Endothelial cell of umbilical vein (primary cell): ENCODE data around the gene CATSPER4. TPM values are rescaled to one million over a fixed set of nuclear protein-coding genes. Genes with fewer than 3 reads are reported as not detected.

ENCODE experiments used
- BruUV-seq: library from RNA; stranded (reverse); fragments of 400-500 nt; replicated peaks from 2 replicates; lab custom pipeline; 2021; lab: Mats Ljungman, UMichigan
- CTCF ChIA-PET: fragments of 300-600, 350-600 bp; sonication (Branson Sonifier 250); formaldehyde crosslinking; loops from one replicate; lab custom pipeline; 2021; ENCODE audit warnings: antibody characterized with exemption, inconsistent platforms; lab: Charles Lee
- POLR2A ChIA-PET: fragments of 300-600, 350-600 bp; sonication (Branson Sonifier 250); formaldehyde crosslinking; loops from one replicate; lab custom pipeline; 2021; ENCODE audit warnings: antibody characterized with exemption, inconsistent platforms; lab: Charles Lee
- DNase-seq: peaks from one replicate; pipeline ENCODE4 v3.0.0-alpha.2; 2011; ENCODE audit warnings: low read depth, low spot score
- FAIRE-seq: peaks from 2 replicates; lab custom pipeline; 2011; peaks lifted over from hg19 to GRCh38; lab: Jason Lieb, UNC
- H2AFZ ChIP-seq: 2 replicates; pipeline ENCODE4 v1.6.0; 2012; ENCODE audit warnings: low read depth, low read length, control low read depth, inconsistent platforms
- H3K27ac ChIP-seq: 2 replicates; pipeline ENCODE4 v1.5.1; 2011; ENCODE audit warnings: low read depth, mild to moderate bottlenecking, control low read depth, low read length, moderate library complexity; ENCODE audit not compliant: insufficient read depth
- H3K27me3 ChIP-seq, 2 experiments: 2 replicates each; pipeline versions ENCODE4 v1.6.0 to v1.6.1; 2011; ENCODE audit warnings: low read length in 2 of 2, mixed read lengths in 1 of 2; ENCODE audit not compliant: control insufficient read depth in 2 of 2, insufficient read depth in 2 of 2
- H3K36me3 ChIP-seq, 2 experiments: 2 replicates in 1 of 2; 3 replicates in 1 of 2; pipeline ENCODE4 v1.5.1; 2011; ENCODE audit warnings: low read length in 2 of 2, mild to moderate bottlenecking in 1 of 2, moderate library complexity in 1 of 2; ENCODE audit not compliant: control insufficient read depth in 2 of 2, insufficient read depth in 2 of 2; ENCODE audit errors: extremely low read depth in 1 of 2
- H3K4me1 ChIP-seq: 3 replicates; pipeline ENCODE4 v1.5.1; 2011; ENCODE audit warnings: mild to moderate bottlenecking, low read length; ENCODE audit not compliant: control insufficient read depth, insufficient read depth; ENCODE audit errors: extremely low read depth
- H3K4me2 ChIP-seq: 2 replicates; pipeline ENCODE4 v1.6.1; 2011; ENCODE audit warnings: low read length, control low read depth, mixed read lengths; ENCODE audit not compliant: insufficient read depth
- H3K4me3 ChIP-seq, 3 experiments: fragments of 200-600 bp in 1 of 3; sonication (generic), shearing (Covaris generic) in 1 of 3; replicated peaks in 1 of 3; 2 replicates each; pipeline ENCODE4 v1.5.1; 2011 to 2016; ENCODE audit warnings: control low read depth in 3 of 3, low read length in 3 of 3, mild to moderate bottlenecking in 2 of 3, inconsistent platforms in 1 of 3, low read depth in 1 of 3, moderate library complexity in 1 of 3; ENCODE audit not compliant: insufficient read depth in 1 of 3
- H3K79me2 ChIP-seq: 2 replicates; pipeline ENCODE4 v1.6.0; 2012; ENCODE audit warnings: low read length, inconsistent platforms; ENCODE audit not compliant: control insufficient read depth, insufficient read depth
- H3K9ac ChIP-seq: replicated peaks from 2 replicates; pipeline ENCODE3; 2011; ENCODE audit warnings: low read length, control low read depth; ENCODE audit not compliant: insufficient read depth; ENCODE audit errors: extremely low read depth
- H3K9me1 ChIP-seq: replicated peaks from 3 replicates; pipeline ENCODE4 v1.6.0; 2011; ENCODE audit warnings: mild to moderate bottlenecking, low read length; ENCODE audit not compliant: control insufficient read depth, insufficient read depth; ENCODE audit errors: extremely low read depth
- H3K9me3 ChIP-seq: replicated peaks from 2 replicates; pipeline ENCODE4 v1.5.1; 2012; ENCODE audit warnings: low read length, inconsistent platforms; ENCODE audit not compliant: control insufficient read depth, insufficient read depth
- H4K20me1 ChIP-seq: replicated peaks from 2 replicates; pipeline ENCODE3; 2011; ENCODE audit warnings: mild to moderate bottlenecking, low read length; ENCODE audit not compliant: control insufficient read depth, insufficient read depth; ENCODE audit errors: extremely low read depth
- CTCF ChIP-seq, 2 donors: IDR thresholded peaks; 1 replicate in 1 of 2; 2 replicates in 1 of 2; pipeline ENCODE4 v1.5.1; 2011; ENCODE audit warnings: low read length in 2 of 2, mild to moderate bottlenecking in 2 of 2, moderate library complexity in 2 of 2, control low read depth in 1 of 2, inconsistent platforms in 1 of 2, low read depth in 1 of 2; ENCODE audit not compliant: insufficient read depth in 1 of 2; ENCODE audit errors: extremely low read depth in 1 of 2
- GATA2 ChIP-seq: IDR thresholded peaks from 2 replicates; pipeline ENCODE4 v1.7.0; 2011; ENCODE audit warnings: low read depth, mild to moderate bottlenecking, moderate library complexity, mixed read lengths, low read length; ENCODE audit not compliant: insufficient read length, insufficient read depth
- dilution Hi-C: fragments of 300-500 bp; cut with MboI; formaldehyde crosslinking; loops from one replicate; pipeline ENCODE4 v1.15.0; 2019; ENCODE audit warnings: low sequenced_read_pairs; ENCODE audit not compliant: extremely low pct_ligation_motif_present
- intact Hi-C: fragments of 100-400 bp; cut with micrococcal nuclease; formaldehyde crosslinking; loops from one replicate; pipeline ENCODE4 v1.10.0; 2022
- polyA plus RNA-seq, 4 experiments: library from polyadenylated mRNA; depleted of rRNA in 3 of 4; stranded (reverse) in 3 of 4; unstranded in 1 of 4; fragments of >200 nt; gene quantifications; 2 replicates each; pipeline versions ENCODE4 v1.2.1 to v1.2.3, GENCODE V29; 2011 to 2012; ENCODE audit warnings: missing spikeins in 1 of 4
- total RNA-seq: library from RNA; stranded (reverse); gene quantifications from 2 replicates; pipeline ENCODE4 v1.2.3, GENCODE V29; 2021

The CATSPER4 gene
- total and polyA plus RNA-seq, 2 donors (not counting 3 experiments of a cell fraction or from before 2014, with no cell fraction given), result not detected

- FAIRE-seq (no peak), DNase-seq (peak; percentile 38)
- intact Hi-C loops (loop anchor here (1.0 kb wide), 2 partner anchors 59 to 128 kb away; no protein-coding TSS in a partner anchor), dilution Hi-C loops (no loop called here)
- no TSS peak for BruUV-seq
- H3K27ac ChIP-seq, result no peak overlapping the region
- H3K36me3 ChIP-seq, result peaks cover 0 to 4% of the 10 kb centered on the region in 2 experiments
- peak overlapping the region; percentile 77 for H2AFZ ChIP-seq
- TF ChIP-seq CTCF (IDR thresholded peaks at IDR 0.05; ENCODE audit: extremely low read depth in 1 of 2, insufficient read depth in 1 of 2, low read depth in 1 of 2, low read length in 2 of 2) (peak; percentile 58 to 88), GATA2 (no peak)
- ChIA-PET POLR2A (no interaction called here), CTCF (interaction anchor here (1.1 to 3.7 kb wide), 5 partner anchors 19 to 128 kb away, joined by 3 to 12 read pairs (median 6); partner anchors contain the start of gene CEP85)
- H3K79me2 ChIP-seq, result no peaks in the 10 kb centered on the region
- H3K4me3 ChIP-seq, result peak overlapping the region in 1 of 3 experiments; percentile 23
- H3K27me3 ChIP-seq, result no peaks in the 10 kb centered on the region
- no peaks in the 10 kb centered on the region for H4K20me1 ChIP-seq
- H3K9me1 ChIP-seq, result no peaks in the 10 kb centered on the region
- no peak overlapping the region for H3K4me2 ChIP-seq
- peaks cover 19% of the 10 kb centered on the region for H3K4me1 ChIP-seq
- no peaks in the 10 kb centered on the region for H3K9me3 ChIP-seq
- H3K9ac ChIP-seq, result no peak overlapping the region
Measured at GRCh38 chr1:26164036-26164860, 26.2 kb upstream of the CATSPER4 start.
